ENCODE results near the gene SIGLEC15.
"Not testable (repeated sequence)": the region's sequence is repeated elsewhere in the genome, so short reads cannot be mapped to it uniquely, and the experiment has no call there.

SIGLEC15 gene

GRCh38 chr18:45847119-45847518 lies 21.6 kb downstream of the SIGLEC15 start:
- no peak for DNase-seq

DNA sequence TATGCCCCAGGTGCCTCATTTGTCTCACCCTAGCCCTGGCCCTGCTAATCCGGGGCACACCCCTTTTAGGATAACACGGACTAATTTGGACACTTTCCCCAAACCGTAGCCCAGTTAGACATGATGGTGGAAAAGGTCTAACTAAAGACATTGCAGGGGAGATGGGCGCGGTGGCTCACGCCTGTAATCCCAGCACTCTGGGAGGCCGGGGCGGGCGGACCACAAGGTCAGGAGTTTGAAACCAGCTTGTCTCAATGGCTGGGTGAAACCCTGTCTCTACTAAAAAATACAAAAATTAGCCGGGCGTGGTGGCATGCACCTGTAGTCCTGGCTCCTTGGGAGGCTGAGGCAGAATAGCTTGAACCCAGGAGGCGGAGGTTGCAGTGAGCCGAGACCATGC lies 23.2 kb downstream of the SIGLEC15 start:
- not testable (repeated sequence) for DNase-seq

GRCh38 chr18:45849529-45849928 lies 24.1 kb downstream of the SIGLEC15 start:
- no peak for DNase-seq

- DNase-seq, result peak; percentile 52
Observed at GRCh38 chr18:45850021-45850420, 24.5 kb downstream of the SIGLEC15 start.

DNA sequence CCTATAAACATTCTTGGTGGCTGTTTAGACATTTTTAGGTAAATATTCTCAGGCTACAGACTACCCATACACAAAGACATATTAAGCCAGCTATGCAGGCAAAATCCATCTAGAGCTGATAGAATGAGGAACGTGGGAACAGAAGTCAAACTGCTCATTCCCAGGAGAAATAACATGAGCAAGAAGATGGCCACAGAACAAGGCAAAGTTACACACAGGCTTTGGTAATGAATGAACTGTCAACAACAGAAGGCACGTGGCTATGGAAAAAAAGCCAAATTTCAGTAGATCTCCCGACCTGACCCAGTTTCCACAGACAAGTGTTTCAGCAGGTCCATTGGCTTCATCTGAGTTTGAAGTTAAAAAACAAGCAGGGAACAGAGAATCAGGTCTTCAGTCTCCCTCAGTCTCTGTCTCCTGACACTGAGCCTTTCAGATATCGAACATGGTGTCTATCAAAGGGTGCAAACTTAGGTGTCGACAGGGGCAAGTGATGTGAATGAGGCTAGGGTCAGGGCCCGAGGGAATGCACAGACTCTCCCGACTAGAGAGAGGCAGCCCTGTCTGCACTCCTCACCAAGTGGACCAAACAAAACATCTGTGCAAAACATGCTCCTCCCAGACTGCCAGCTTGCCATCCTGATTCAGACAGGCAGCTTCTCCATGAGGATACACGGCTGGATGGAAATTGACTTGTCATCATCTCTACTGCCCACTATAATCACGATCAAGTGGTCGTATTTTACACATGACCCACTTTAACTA lies 25.9 kb downstream of the SIGLEC15 start:
- DNase-seq, result no peak

DNA sequence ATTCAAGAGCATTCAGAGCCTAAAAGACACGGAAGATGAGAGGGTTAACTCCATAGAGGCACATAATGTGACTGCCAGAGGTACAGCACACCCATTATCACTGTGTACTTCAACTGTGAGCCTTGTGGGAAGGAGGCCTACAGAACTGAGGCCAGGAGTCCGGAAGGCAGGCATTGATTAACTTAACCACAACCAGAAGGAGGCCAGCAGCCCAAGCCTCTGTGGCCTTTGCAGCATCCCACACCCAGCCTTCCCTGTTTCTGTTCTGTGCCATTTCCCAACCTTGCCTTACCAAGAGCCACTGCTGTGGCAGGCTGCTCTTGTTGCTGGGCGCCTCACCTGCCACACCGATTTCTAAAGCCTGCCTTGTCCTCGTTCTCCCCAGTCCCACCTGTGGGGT lies 27.2 kb downstream of the SIGLEC15 start:
- DNase-seq, result no peak

- no peak for DNase-seq
Observed at GRCh38 chr18:45854036-45854586, 28.6 kb downstream of the SIGLEC15 start.

DNA sequence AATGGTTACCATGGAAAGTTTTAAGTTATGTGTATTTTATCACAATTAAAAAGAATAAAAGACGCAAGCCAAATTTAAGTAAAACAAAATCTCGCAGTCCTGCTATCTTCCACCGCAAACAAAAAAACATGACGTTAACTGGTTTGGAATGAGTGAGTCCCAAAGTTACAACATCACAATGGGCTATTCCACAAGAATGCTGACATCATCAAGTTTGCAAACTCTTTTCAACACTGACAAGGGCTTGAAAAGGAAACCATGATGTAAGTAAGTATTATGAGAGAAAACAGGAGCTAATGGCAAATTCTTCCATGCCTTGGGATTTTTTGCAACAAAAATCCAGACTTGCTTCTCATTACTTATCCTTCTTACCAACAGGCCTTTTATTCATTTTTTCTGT lies 31.1 kb downstream of the SIGLEC15 start:
- DNase-seq, result no peak

DNA sequence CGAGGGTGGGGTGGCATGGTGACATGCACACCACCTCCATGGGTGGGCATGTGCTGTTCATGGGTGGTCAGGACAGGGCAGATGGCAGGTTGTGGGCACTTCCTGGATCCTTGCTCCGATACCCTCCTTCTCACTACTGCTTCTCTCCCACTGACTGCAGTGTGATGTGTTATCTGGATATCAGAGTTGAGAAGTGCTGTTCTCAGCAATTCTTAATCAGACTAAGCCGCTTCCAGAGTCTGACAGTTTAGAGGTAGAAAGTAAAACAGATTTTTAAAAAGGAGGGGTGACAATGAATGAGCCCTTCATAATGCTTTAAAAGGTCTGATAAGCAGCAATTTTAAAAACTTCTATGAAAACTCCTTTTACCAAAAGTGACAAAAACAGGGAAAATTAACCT lies 33.9 kb downstream of the SIGLEC15 start:
- no peak for DNase-seq

- DNase-seq, result no peak
Observed at GRCh38 chr18:45860492-45860891, 35.0 kb downstream of the SIGLEC15 start.

- no peak for DNase-seq
Observed at GRCh38 chr18:45860971-45861370, 35.5 kb downstream of the SIGLEC15 start.

DNA sequence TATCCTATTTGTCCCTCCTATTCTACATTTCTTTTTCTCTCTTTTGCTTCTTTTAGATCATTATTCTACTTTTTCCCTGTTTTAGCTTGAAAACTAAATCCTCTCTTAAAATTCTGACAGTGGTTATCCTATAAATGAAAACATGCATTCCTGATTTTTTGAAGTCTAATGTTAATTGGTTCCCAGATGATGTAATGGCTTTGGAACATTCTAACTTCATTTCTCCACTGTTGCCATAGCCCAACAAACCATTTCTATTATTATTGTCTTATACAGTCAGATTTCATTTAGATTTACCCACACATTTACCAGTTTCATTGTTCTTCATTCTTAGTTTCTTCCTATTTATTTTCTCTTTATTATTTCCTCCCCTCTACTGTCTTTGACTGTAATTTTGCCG lies 36.5 kb downstream of the SIGLEC15 start:
- no peak for DNase-seq

- DNase-seq, result no peak
Observed at GRCh38 chr18:45863469-45863868, 38.0 kb downstream of the SIGLEC15 start.

DNA sequence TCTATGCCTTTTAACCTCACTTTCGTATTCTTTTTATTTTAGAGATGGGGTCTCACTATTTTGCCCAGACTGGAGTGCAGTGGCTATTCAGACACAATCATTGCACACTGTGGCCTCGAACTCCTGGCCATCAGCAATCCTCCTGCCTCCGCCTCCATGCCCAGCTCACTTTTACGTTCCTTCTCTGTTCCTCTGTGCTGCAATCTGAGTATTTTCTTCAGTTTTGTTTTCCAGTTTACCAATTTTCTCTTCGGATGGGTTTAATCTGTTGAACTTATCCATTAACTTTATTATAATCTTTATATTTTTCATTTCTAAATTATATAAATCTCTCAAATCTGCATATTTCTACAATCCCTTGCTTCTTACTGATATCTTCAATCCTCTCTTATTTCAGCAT lies 38.6 kb downstream of the SIGLEC15 start:
- no peak for DNase-seq

- DNase-seq, result no peak
Observed at GRCh38 chr18:45865466-45865865, 40.0 kb downstream of the SIGLEC15 start.

DNA sequence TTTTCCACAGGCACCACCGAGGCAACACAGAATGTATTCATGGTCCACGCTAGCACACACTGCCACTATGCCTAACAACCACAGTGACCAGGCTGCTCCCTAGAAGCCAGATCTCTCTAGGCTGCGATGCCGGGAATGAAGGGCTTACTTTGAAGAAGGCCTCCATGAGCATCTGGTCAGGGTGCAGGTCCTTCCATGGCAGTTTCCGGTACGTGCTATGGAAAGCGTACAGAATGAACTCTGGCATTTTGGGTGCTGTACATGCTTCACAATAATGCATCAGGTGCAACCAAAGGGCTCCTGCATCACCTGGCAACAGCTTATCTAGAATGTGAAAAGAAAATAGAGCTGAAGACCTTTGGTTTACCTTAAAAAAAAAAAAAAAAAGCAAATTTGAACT lies 44.9 kb downstream of the SIGLEC15 start:
- DNase-seq, result no peak

DNA sequence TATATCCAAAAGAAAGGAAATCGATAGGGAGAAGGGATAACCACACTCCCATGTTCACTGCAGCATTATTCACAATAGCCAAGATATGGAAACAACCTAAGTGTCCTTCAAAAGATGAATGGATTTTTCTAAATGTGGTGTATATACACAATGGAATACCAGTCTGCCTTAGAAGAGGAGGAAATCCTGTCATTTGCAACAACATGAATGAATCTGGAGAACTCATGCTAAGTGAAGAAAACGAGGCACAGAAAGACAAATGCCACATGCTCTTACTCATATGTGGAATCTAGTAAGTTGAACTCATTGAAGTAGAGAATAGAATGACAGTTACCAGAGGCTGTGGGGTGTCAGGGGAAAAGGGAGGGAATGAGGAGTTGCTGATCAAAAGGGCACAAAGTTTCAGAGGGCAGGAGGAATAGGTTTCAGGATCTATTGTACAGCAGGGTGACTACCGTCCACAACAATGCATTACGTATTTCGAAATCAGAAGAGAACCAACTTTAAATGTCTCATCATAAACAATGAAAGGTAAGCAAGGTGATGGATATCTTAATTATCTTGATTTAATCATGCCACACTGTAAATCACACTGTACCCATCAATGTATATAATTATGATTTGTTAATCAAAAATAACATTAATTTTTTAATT lies 46.1 kb downstream of the SIGLEC15 start:
- no peak for DNase-seq

GRCh38 chr18:45874491-45875184 lies 49.2 kb downstream of the SIGLEC15 start:
- DNase-seq, result no peak

- DNase-seq, result no peak
Observed at GRCh38 chr18:45876161-45876560, 50.7 kb downstream of the SIGLEC15 start.

GRCh38 chr18:45877403-45877802 lies 51.9 kb downstream of the SIGLEC15 start:
- DNase-seq, result no peak

GRCh38 chr18:45879681-45880655 lies 54.5 kb downstream of the SIGLEC15 start:
- DNase-seq, result peak; percentile 85

- no peak for DNase-seq
Observed at GRCh38 chr18:45880876-45881558, 55.5 kb downstream of the SIGLEC15 start.
